Measurements from ENCODE around the gene CALHM4. TPM values are rescaled to one million over a fixed set of nuclear protein-coding genes. Genes with fewer than 3 reads are reported as not detected.
A peak's percentile ranks its signal among the peaks of the same experiment; 100 is the strongest.

Gene CALHM4
- total and polyA plus RNA-seq, 2 experiments from 2014 or later, result not detected

DNA sequence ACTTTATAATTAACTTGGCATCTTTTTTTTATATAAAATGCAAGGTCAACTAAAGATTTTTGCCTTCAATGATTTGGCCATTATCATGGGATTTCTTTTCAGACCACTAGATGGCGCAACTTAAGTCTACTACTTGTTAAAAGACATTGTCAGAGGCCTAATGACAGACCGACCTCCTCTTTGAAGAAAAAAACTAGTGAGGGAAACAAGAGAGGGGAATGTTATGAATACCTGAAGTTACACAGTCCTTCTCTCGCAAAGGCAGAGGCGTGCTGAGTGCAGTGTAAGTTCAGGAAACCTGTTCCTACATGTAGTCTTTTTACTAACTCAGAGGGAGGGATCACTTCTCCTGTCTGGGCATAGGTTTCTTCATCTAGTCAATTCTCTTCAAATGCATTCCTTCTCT is 17.3 kb upstream of the CALHM4 start:
- Histone ChIP-seq H3K9me2 (ENCODE audit: insufficient read depth) (no peaks in the 10 kb centered on the region), H3K27ac (ENCODE audit: low read depth) (no peak overlapping the region), H4K20me1 (replicated peaks; ENCODE audit: insufficient read depth) (no peaks in the 10 kb centered on the region), H3K4me2 (no peak overlapping the region), H3K36me3 (ENCODE audit: insufficient read depth) (no peaks in the 10 kb centered on the region), H3F3A (replicated peaks; ENCODE audit: low read depth) (no peaks in the 10 kb centered on the region), H2AFZ (no peak overlapping the region), H3K4me1 (ENCODE audit: insufficient read depth) (peaks cover 16% of the 10 kb centered on the region), H3K79me2 (replicated peaks; ENCODE audit: insufficient read depth) (no peaks in the 10 kb centered on the region), H3K4me3 (no peak overlapping the region), H3K27me3 (ENCODE audit: insufficient read depth) (no peaks in the 10 kb centered on the region)
- DNase-seq (ENCODE audit: low spot score) (peak; percentile 90), ATAC-seq (peak; percentile 51)
- peaks cover 17% of the 10 kb centered on the region for H3K4me1 Mint-ChIP-seq
- no peaks in the 10 kb centered on the region for H3K9me3 Mint-ChIP-seq
- no peak overlapping the region for H3K4me3 Mint-ChIP-seq
- TF ChIP-seq, protein P1, sequence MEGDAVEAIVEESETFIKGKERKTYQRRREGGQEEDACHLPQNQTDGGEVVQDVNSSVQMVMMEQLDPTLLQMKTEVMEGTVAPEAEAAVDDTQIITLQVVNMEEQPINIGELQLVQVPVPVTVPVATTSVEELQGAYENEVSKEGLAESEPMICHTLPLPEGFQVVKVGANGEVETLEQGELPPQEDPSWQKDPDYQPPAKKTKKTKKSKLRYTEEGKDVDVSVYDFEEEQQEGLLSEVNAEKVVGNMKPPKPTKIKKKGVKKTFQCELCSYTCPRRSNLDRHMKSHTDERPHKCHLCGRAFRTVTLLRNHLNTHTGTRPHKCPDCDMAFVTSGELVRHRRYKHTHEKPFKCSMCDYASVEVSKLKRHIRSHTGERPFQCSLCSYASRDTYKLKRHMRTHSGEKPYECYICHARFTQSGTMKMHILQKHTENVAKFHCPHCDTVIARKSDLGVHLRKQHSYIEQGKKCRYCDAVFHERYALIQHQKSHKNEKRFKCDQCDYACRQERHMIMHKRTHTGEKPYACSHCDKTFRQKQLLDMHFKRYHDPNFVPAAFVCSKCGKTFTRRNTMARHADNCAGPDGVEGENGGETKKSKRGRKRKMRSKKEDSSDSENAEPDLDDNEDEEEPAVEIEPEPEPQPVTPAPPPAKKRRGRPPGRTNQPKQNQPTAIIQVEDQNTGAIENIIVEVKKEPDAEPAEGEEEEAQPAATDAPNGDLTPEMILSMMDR (conservative IDR thresholded peaks at IDR 0.05; ENCODE audit: low read depth in 2 of 2), result peak; percentile 69 to 90
- TF ChIP-seq, protein P2, sequence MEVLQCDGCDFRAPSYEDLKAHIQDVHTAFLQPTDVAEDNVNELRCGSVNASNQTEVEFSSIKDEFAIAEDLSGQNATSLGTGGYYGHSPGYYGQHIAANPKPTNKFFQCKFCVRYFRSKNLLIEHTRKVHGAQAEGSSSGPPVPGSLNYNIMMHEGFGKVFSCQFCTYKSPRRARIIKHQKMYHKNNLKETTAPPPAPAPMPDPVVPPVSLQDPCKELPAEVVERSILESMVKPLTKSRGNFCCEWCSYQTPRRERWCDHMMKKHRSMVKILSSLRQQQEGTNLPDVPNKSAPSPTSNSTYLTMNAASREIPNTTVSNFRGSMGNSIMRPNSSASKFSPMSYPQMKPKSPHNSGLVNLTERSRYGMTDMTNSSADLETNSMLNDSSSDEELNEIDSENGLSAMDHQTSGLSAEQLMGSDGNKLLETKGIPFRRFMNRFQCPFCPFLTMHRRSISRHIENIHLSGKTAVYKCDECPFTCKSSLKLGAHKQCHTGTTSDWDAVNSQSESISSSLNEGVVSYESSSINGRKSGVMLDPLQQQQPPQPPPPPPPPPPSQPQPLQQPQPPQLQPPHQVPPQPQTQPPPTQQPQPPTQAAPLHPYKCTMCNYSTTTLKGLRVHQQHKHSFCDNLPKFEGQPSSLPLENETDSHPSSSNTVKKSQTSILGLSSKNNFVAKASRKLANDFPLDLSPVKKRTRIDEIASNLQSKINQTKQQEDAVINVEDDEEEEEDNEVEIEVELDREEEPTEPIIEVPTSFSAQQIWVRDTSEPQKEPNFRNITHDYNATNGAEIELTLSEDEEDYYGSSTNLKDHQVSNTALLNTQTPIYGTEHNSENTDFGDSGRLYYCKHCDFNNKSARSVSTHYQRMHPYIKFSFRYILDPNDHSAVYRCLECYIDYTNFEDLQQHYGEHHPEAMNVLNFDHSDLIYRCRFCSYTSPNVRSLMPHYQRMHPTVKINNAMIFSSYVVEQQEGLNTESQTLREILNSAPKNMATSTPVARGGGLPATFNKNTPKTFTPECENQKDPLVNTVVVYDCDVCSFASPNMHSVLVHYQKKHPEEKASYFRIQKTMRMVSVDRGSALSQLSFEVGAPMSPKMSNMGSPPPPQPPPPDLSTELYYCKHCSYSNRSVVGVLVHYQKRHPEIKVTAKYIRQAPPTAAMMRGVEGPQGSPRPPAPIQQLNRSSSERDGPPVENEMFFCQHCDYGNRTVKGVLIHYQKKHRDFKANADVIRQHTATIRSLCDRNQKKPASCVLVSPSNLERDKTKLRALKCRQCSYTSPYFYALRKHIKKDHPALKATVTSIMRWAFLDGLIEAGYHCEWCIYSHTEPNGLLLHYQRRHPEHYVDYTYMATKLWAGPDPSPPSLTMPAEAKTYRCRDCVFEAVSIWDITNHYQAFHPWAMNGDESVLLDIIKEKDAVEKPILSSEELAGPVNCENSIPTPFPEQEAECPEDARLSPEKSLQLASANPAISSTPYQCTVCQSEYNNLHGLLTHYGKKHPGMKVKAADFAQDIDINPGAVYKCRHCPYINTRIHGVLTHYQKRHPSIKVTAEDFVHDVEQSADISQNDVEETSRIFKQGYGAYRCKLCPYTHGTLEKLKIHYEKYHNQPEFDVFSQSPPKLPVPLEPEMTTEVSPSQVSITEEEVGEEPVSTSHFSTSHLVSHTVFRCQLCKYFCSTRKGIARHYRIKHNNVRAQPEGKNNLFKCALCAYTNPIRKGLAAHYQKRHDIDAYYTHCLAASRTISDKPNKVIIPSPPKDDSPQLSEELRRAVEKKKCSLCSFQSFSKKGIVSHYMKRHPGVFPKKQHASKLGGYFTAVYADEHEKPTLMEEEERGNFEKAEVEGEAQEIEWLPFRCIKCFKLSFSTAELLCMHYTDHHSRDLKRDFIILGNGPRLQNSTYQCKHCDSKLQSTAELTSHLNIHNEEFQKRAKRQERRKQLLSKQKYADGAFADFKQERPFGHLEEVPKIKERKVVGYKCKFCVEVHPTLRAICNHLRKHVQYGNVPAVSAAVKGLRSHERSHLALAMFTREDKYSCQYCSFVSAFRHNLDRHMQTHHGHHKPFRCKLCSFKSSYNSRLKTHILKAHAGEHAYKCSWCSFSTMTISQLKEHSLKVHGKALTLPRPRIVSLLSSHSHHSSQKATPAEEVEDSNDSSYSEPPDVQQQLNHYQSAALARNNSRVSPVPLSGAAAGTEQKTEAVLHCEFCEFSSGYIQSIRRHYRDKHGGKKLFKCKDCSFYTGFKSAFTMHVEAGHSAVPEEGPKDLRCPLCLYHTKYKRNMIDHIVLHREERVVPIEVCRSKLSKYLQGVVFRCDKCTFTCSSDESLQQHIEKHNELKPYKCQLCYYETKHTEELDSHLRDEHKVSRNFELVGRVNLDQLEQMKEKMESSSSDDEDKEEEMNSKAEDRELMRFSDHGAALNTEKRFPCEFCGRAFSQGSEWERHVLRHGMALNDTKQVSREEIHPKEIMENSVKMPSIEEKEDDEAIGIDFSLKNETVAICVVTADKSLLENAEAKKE (CRISPR knock-in tag; IDR thresholded peaks at IDR 0.05), result no peak
- H3K36me3 Mint-ChIP-seq (ENCODE audit: low read depth), result no peaks in the 10 kb centered on the region
- H3K27ac Mint-ChIP-seq, result no peak overlapping the region
- H3K27me3 Mint-ChIP-seq (ENCODE audit: insufficient read depth, low read depth, poor library complexity), result peaks cover 5% of the 10 kb centered on the region

DNA sequence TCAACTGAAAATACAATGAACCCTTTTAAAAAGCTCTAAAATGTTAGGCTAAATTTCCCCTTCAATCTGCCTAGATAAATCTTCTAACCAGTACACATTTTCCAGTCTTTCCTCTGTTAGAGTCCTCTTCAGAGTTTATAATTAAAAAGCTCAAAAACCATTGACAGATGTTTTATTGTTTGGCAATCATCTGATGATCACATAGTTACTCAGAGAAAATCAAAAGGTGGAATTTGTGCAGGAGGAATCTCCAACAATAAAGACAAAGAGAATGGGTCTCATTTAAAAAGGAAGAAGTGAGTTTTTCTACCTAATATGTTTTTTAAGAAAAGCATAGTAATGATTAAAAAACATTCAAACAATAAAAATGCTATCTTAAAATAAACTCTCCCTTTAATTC is 11.1 kb upstream of the CALHM4 start:
- no peaks in the 10 kb centered on the region for H3K79me2 ChIP-seq (replicated peaks; ENCODE audit: insufficient read depth)
- no peaks in the 10 kb centered on the region for H4K20me1 ChIP-seq (replicated peaks; ENCODE audit: insufficient read depth)
- Mint-ChIP-seq H3K36me3 (ENCODE audit: low read depth) (no peaks in the 10 kb centered on the region), H3K9me3 (no peaks in the 10 kb centered on the region), H3K27ac (no peak overlapping the region), H3K27me3 (ENCODE audit: insufficient read depth, low read depth, poor library complexity) (no peaks in the 10 kb centered on the region), H3K4me1 (peaks cover 6% of the 10 kb centered on the region; the same call in 2 of the 3 replicates), H3K4me3 (no peak overlapping the region)
- DNase-seq (ENCODE audit: low spot score) (no peak), ATAC-seq (no peak)
- H3K4me3 ChIP-seq, result no peak overlapping the region
- H3K27me3 ChIP-seq (ENCODE audit: insufficient read depth), result no peaks in the 10 kb centered on the region
- H3K27ac ChIP-seq (ENCODE audit: low read depth), result no peak overlapping the region
- H3K4me2 ChIP-seq, result no peak overlapping the region
- H3K36me3 ChIP-seq (ENCODE audit: insufficient read depth), result no peaks in the 10 kb centered on the region
- no peak overlapping the region for H2AFZ ChIP-seq
- no peaks in the 10 kb centered on the region; the same call in 1 of the 2 replicates for H3K4me1 ChIP-seq (ENCODE audit: insufficient read depth)
- no peaks in the 10 kb centered on the region for H3K9me2 ChIP-seq (ENCODE audit: insufficient read depth)
- no peaks in the 10 kb centered on the region for H3F3A ChIP-seq (replicated peaks; ENCODE audit: low read depth)
- no peak for TF ChIP-seq NANOG (IDR thresholded peaks at IDR 0.05; ENCODE audit: borderline replicate concordance)
- no peak for TF ChIP-seq STAT1 (IDR thresholded peaks at IDR 0.05; ENCODE audit: unreplicated experiment)
- TF ChIP-seq, protein P3, sequence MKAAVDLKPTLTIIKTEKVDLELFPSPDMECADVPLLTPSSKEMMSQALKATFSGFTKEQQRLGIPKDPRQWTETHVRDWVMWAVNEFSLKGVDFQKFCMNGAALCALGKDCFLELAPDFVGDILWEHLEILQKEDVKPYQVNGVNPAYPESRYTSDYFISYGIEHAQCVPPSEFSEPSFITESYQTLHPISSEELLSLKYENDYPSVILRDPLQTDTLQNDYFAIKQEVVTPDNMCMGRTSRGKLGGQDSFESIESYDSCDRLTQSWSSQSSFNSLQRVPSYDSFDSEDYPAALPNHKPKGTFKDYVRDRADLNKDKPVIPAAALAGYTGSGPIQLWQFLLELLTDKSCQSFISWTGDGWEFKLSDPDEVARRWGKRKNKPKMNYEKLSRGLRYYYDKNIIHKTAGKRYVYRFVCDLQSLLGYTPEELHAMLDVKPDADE (IDR thresholded peaks at IDR 0.05), result no peak
- no peak for TF ChIP-seq EZH2 (IDR thresholded peaks at IDR 0.05; ENCODE audit: low read depth, unreplicated experiment)
- TF ChIP-seq, protein P1 (conservative IDR thresholded peaks at IDR 0.05; ENCODE audit: low read depth in 2 of 2), result no peak
- TF ChIP-seq ZNF331 (CRISPR knock-in tag; IDR thresholded peaks at IDR 0.05; ENCODE audit: low read depth), result no peak
- no peak for TF ChIP-seq POLR2AphosphoS5 (IDR thresholded peaks at IDR 0.05; ENCODE audit: low read depth)

Measured in GM23338 (cell line).